GM12865 (cell line): ENCODE data around the gene METAP2.

Experiments
- DNase-seq: peaks from one replicate; pipeline ENCODE4 v3.0.0; 2010; ENCODE audit warnings: low read depth
- H3K4me3 ChIP-seq: 2 replicates; pipeline ENCODE4 v1.5.1; 2011; ENCODE audit warnings: mild to moderate bottlenecking, low read depth, low read length, control low read depth
- CTCF ChIP-seq: IDR thresholded peaks from 2 replicates; pipeline ENCODE4 v1.5.1; 2011; ENCODE audit warnings: low read length, control low read depth, low read depth, inconsistent platforms; ENCODE audit not compliant: insufficient read depth; ENCODE audit errors: missing control alignments

Gene METAP2

GRCh38 chr12:95473884-95474659 lies at the start of gene METAP2:
Gene METAP2, plus strand, starts transcription at chr12:95474152. Its CDS starts 28 bp downstream, at chr12:95474180.
- no peak for TF ChIP-seq CTCF
- DNase-seq: peak; percentile 98
- peak within 1 kb of the TSS; percentile 91 for H3K4me3 ChIP-seq

- TF ChIP-seq CTCF: no peak
- H3K4me3 ChIP-seq: no peak overlapping the region
- no peak for DNase-seq
Observed at GRCh38 chr12:95424271-95424994, 49.5 kb upstream of the METAP2 start.

GRCh38 chr12:95429172-95429510 lies 44.8 kb upstream of the METAP2 start:
- DNase-seq: no peak
- TF ChIP-seq CTCF: no peak
- H3K4me3 ChIP-seq: no peak overlapping the region

GRCh38 chr12:95431120-95431519 lies 42.8 kb upstream of the METAP2 start:
- DNase-seq: no peak
- no peak overlapping the region for H3K4me3 ChIP-seq

GRCh38 chr12:95435355-95435754 lies 38.6 kb upstream of the METAP2 start:
- H3K4me3 ChIP-seq: no peak overlapping the region
- DNase-seq: no peak
- no peak for TF ChIP-seq CTCF

More at GRCh38 chr12:95431120-95431519, 42.8 kb upstream of the METAP2 start:
- no peak for TF ChIP-seq CTCF

- TF ChIP-seq CTCF: no peak
- no peak overlapping the region for H3K4me3 ChIP-seq
- no peak for DNase-seq
Observed at GRCh38 chr12:95437565-95437964, 36.4 kb upstream of the METAP2 start.
